CD14-positive monocyte (primary cell): Measurements from ENCODE around the gene C5AR2. TPM values are rescaled to one million over a fixed set of nuclear protein-coding genes. Genes with fewer than 3 reads are reported as not detected.
"Not testable (repeated sequence)": the region's sequence is repeated elsewhere in the genome, so short reads cannot be mapped to it uniquely, and the experiment has no call there.

ENCODE experiments used
- DNase-seq, 3 donors: peaks; one replicate each; pipeline ENCODE4 v3.0.0-alpha.2; 2011 to 2022
- H2AFZ ChIP-seq: 2 replicates; pipeline ENCODE4 v1.6.0; 2012; ENCODE audit warnings: mild to moderate bottlenecking, low read depth, low read length, inconsistent platforms; ENCODE audit not compliant: insufficient read depth, poor library complexity, severe bottlenecking
- H3K27ac ChIP-seq, 2 donors: 1 replicate in 1 of 2; 2 replicates in 1 of 2; pipeline ENCODE4 v1.5.1; 2012 to 2013; ENCODE audit warnings: low read length in 2 of 2, control low read depth in 1 of 2, inconsistent platforms in 1 of 2, low read depth in 1 of 2, mild to moderate bottlenecking in 1 of 2
- H3K27me3 ChIP-seq, 2 donors: one replicate each; pipeline versions ENCODE4 v1.6.0 to v1.6.1; 2011 to 2013; ENCODE audit warnings: low read length in 2 of 2; ENCODE audit not compliant: control insufficient read depth in 2 of 2, insufficient read depth in 2 of 2
- H3K36me3 ChIP-seq, 2 donors: replicated peaks in 1 of 2; 1 replicate in 1 of 2; 2 replicates in 1 of 2; pipeline versions ENCODE4 v1.5.1 to v1.6.1; 2012 to 2013; ENCODE audit warnings: low read length in 2 of 2, control low read depth in 1 of 2, inconsistent platforms in 1 of 2, mild to moderate bottlenecking in 1 of 2; ENCODE audit not compliant: insufficient read depth in 2 of 2, control insufficient read depth in 1 of 2
- H3K4me1 ChIP-seq, 2 donors: 1 replicate in 1 of 2; 2 replicates in 1 of 2; pipeline versions ENCODE4 v1.5.1 to v1.6.1; 2012 to 2013; ENCODE audit warnings: low read length in 2 of 2, control low read depth in 1 of 2, inconsistent platforms in 1 of 2, mild to moderate bottlenecking in 1 of 2, moderate library complexity in 1 of 2; ENCODE audit not compliant: insufficient read depth in 2 of 2, control insufficient read depth in 1 of 2
- H3K4me2 ChIP-seq: replicated peaks from 2 replicates; pipeline ENCODE3; 2012; ENCODE audit warnings: low read length, moderate library complexity, mild to moderate bottlenecking; ENCODE audit not compliant: poor library complexity, severe bottlenecking; ENCODE audit errors: extremely low read depth
- H3K4me3 ChIP-seq, 3 experiments: fragments of 200-600 bp in 1 of 3; sonication (generic) in 1 of 3; replicated peaks in 1 of 3; 1 replicate in 2 of 3; 2 replicates in 1 of 3; pipeline ENCODE4 v1.5.1; 2011 to 2013; ENCODE audit warnings: low read length in 3 of 3, mild to moderate bottlenecking in 3 of 3, control low read depth in 2 of 3, low read depth in 2 of 3, inconsistent platforms in 1 of 3, moderate library complexity in 1 of 3
- H3K79me2 ChIP-seq: 2 replicates; pipeline ENCODE4 v1.6.0; 2012; ENCODE audit warnings: mild to moderate bottlenecking, control low read depth, inconsistent platforms, low read length, moderate library complexity; ENCODE audit not compliant: insufficient read depth
- H3K9ac ChIP-seq: 2 replicates; pipeline ENCODE4 v1.6.0; 2017; ENCODE audit warnings: low read length, mild to moderate bottlenecking; ENCODE audit not compliant: insufficient read depth, poor library complexity, severe bottlenecking
- H3K9me3 ChIP-seq, 2 donors: replicated peaks in 1 of 2; 1 replicate in 1 of 2; 2 replicates in 1 of 2; pipeline versions ENCODE4 v1.5.1 to v1.6.1; 2012 to 2013; ENCODE audit warnings: low read length in 2 of 2, control low read depth in 1 of 2; ENCODE audit not compliant: control insufficient read depth in 1 of 2, insufficient read depth in 1 of 2
- H4K20me1 ChIP-seq: 2 replicates; pipeline ENCODE4 v1.6.0; 2012; ENCODE audit warnings: mild to moderate bottlenecking, low read length, control low read depth, moderate library complexity; ENCODE audit not compliant: insufficient read depth
- H3K27ac Mint-ChIP-seq, 7 donors: one replicate each; pipeline ENCODE4 v1.8.0; 2020; ENCODE audit warnings: mild to moderate bottlenecking in 7 of 7, mixed read lengths in 7 of 7, moderate library complexity in 6 of 7, inconsistent platforms in 2 of 7
- H3K27me3 Mint-ChIP-seq, 3 donors: one replicate each; pipeline ENCODE4 v1.8.0; 2021 to 2022; ENCODE audit warnings: low read depth in 3 of 3, mild to moderate bottlenecking in 3 of 3, mixed read lengths in 3 of 3, moderate library complexity in 3 of 3, inconsistent platforms in 1 of 3
- H3K36me3 Mint-ChIP-seq, 2 donors: one replicate each; pipeline ENCODE4 v1.8.0; 2020; ENCODE audit warnings: mixed read lengths in 2 of 2, inconsistent platforms in 1 of 2, mild to moderate bottlenecking in 1 of 2
- H3K4me1 Mint-ChIP-seq: one replicate; pipeline ENCODE4 v1.8.0; 2020; ENCODE audit warnings: mild to moderate bottlenecking, mixed read lengths
- H3K4me3 Mint-ChIP-seq, 2 donors: one replicate each; pipeline ENCODE4 v1.8.0; 2020; ENCODE audit warnings: mild to moderate bottlenecking in 2 of 2, mixed read lengths in 2 of 2, moderate library complexity in 1 of 2
- H3K9me3 Mint-ChIP-seq, 7 donors: one replicate each; pipeline ENCODE4 v1.8.0; 2020 to 2022; ENCODE audit warnings: mixed read lengths in 7 of 7, mild to moderate bottlenecking in 6 of 7, moderate library complexity in 6 of 7, inconsistent platforms in 2 of 7
- WGBS: methylation state at CpG from one replicate; pipeline ENCODE4 v1.1.5; 2013; ENCODE audit warnings: missing lambda C conversion rate; ENCODE audit not compliant: insufficient coverage; 5-methylcytosine and 5-hydroxymethylcytosine counted together
- intact Hi-C, 2 donors: fragments of 100-400 bp; cut with micrococcal nuclease; formaldehyde crosslinking; loops; one replicate each; pipeline versions ENCODE4 v1.15.0 to v1.15.1; 2023
- polyA plus RNA-seq, 3 donors: library from polyadenylated mRNA; depleted of rRNA in 1 of 3; unstranded in 2 of 3; stranded (reverse) in 1 of 3; fragments of 300-500 nt in 2 of 3; fragments of >200 nt in 1 of 3; fragmentation: Illumina TruSeq in 2 of 3; gene quantifications; 1 replicate in 2 of 3; 2 replicates in 1 of 3; pipeline ENCODE4 v1.2.3, GENCODE V29; 2012 to 2021
- TF ChIP-seq, protein P1 (sequence below): fragments of 200-600 bp; IDR thresholded peaks from one replicate; pipeline ENCODE4 v1.8.0; 2022; ENCODE audit warnings: antibody characterized with exemption, mild to moderate bottlenecking

Gene C5AR2
- polyA plus RNA-seq, 3 donors, result 2.4 to 46.9 (median 4.3) TPM

DNA sequence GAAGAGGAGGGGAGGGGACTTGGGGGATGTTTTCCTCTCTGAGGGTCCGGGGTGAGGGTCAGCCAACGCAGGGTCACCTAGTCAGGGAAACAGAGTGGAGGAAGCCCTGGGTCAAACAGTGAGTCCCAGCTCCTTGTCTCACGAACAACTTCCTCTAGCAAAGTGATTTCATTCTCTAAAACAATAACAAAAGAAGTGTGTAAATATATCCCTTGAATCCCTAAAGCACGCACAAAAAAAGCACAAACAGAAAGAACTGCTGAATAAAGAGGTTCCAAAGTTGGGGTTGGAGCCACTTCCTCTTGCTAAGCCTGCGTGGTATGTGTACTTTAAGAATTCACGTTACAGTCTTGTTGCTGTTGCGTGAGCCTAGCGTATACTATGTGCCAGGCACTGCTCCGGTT lies 1.5 kb upstream of the C5AR2 start:
- H3K4me1 ChIP-seq, result peaks cover 48 to 65% of the 10 kb centered on the region in 2 donors
- peak; percentile 71 to 84 (median 72) for DNase-seq
- H4K20me1 ChIP-seq, result no peaks in the 10 kb centered on the region
- H3K4me3 ChIP-seq, result peak overlapping the region in 1 of 3 experiments; percentile 60
- peak overlapping the region; percentile 97 to 98 for H3K27ac ChIP-seq
- H3K27me3 ChIP-seq, result no peaks in the 10 kb centered on the region
- intact Hi-C loops, result loop anchor here in 1 of 2 donors (5.0 kb wide), 1 partner anchor 33 kb away; no protein-coding TSS in a partner anchor
- no peaks in the 10 kb centered on the region for H3K36me3 ChIP-seq
- H2AFZ ChIP-seq, result peak overlapping the region; percentile 68
- Mint-ChIP-seq H3K4me3 (peak overlapping the region; percentile 63 to 76), H3K4me1 (peaks cover 61% of the 10 kb centered on the region), H3K27ac (peak overlapping the region; percentile 94 to 99 (median 96)), H3K9me3 (no peaks in the 10 kb centered on the region), H3K36me3 (peaks cover 4 to 11% of the 10 kb centered on the region in 2 donors), H3K27me3 (peaks cover 2 to 8% (median 3%) of the 10 kb centered on the region in 3 donors)
- H3K79me2 ChIP-seq, result no peaks in the 10 kb centered on the region
- H3K4me2 ChIP-seq, result peak overlapping the region; percentile 69
- peak overlapping the region; percentile 75 for H3K9ac ChIP-seq
- no peaks in the 10 kb centered on the region for H3K9me3 ChIP-seq
- TF ChIP-seq, protein P1, sequence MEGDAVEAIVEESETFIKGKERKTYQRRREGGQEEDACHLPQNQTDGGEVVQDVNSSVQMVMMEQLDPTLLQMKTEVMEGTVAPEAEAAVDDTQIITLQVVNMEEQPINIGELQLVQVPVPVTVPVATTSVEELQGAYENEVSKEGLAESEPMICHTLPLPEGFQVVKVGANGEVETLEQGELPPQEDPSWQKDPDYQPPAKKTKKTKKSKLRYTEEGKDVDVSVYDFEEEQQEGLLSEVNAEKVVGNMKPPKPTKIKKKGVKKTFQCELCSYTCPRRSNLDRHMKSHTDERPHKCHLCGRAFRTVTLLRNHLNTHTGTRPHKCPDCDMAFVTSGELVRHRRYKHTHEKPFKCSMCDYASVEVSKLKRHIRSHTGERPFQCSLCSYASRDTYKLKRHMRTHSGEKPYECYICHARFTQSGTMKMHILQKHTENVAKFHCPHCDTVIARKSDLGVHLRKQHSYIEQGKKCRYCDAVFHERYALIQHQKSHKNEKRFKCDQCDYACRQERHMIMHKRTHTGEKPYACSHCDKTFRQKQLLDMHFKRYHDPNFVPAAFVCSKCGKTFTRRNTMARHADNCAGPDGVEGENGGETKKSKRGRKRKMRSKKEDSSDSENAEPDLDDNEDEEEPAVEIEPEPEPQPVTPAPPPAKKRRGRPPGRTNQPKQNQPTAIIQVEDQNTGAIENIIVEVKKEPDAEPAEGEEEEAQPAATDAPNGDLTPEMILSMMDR, result no peak
- 0% methylated on average over 5 of the region's 9 CpGs for WGBS

DNA sequence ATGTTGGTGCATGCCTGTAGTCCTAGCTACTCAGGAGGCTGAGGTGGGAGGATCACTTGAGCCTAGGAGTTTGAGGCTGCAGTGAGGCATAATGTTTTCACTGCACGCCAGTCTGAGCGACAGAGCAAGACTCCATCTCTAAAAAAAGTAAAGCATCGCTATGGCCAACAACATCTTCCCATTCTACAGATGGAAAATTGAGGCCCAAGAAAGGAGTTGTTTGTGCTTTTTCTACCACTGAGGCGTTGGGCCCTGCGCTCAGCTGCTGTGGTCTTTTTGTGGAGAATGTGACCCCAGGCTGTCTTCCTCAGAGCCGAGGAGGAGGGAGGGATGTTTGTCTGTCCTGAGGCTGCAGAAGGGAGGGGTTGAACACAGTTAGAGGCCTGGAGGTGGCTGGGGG lies 485 bp upstream of the C5AR2 start:
- Histone ChIP-seq H3K4me1 (peaks cover 56 to 71% of the 10 kb centered on the region in 2 donors), H3K79me2 (no peaks in the 10 kb centered on the region), H4K20me1 (no peaks in the 10 kb centered on the region), H3K9me3 (no peaks in the 10 kb centered on the region), H3K4me3 (peak overlapping the region in 1 of 3 experiments; percentile 60), H3K4me2 (peak overlapping the region; percentile 69), H3K36me3 (no peaks in the 10 kb centered on the region), H3K27ac (peak overlapping the region; percentile 97 to 98), H3K9ac (peak overlapping the region; percentile 75), H2AFZ (no peak overlapping the region), H3K27me3 (no peaks in the 10 kb centered on the region)
- H3K36me3 Mint-ChIP-seq, result peaks cover 4 to 11% of the 10 kb centered on the region in 2 donors
- peaks cover 62% of the 10 kb centered on the region for H3K4me1 Mint-ChIP-seq
- H3K4me3 Mint-ChIP-seq, result no peak overlapping the region
- H3K9me3 Mint-ChIP-seq, result no peaks in the 10 kb centered on the region
- WGBS, result 92% methylated on average over 3 of the region's 6 CpGs
- DNase-seq, result no peak
- TF ChIP-seq, protein P1, result no peak
- peaks cover 2 to 8% (median 4%) of the 10 kb centered on the region in 3 donors for H3K27me3 Mint-ChIP-seq
- intact Hi-C loops, result loop anchor here in 1 of 2 donors (5.0 kb wide), 1 partner anchor 34 kb away; no protein-coding TSS in a partner anchor
- peak overlapping the region; percentile 94 to 99 (median 96) for H3K27ac Mint-ChIP-seq

DNA sequence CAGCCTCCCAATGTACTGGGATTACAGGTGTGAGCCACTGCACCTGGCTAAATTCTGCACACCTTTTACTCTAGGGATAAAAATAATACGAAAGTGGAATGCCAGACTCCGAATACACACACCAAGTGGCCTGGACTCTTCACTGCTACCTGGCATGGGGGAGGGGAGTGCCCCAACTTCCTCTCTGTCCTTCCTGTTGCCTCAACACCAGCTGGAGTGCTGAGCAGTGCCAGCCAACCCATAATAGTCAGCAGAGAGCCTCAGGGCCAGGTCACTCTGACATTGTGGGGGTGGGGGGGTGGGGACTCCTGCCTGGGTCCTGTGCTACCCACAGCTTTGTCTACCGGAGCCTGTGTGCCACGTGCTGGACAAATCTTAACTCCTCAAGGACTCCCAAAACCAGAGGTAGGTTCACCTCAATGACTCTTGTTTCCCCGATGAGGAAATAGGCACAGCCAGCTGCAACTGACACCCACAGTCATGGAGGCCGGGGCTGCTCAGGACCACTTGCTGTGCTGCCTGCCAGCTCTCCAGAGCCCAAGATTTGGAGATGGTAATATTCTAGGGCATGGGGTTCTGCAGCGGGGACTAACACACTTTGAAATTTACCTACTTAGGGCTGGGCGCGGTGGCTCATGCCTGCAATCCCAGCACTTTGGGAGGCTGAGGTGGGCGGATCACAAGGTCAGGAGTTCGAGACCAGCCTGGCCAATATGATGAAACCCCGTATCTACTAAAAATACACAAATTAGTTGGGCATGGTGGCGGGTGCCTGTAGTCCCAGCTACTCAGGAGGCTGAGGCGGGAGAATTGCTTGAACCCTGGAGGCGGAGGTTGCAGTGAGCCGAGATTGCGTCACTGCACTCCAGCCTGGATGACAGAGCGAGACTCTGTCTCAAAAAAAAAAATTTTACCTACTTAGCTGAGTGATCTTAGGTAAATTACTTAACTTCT lies 5.1 kb downstream of the C5AR2 start:
- peaks cover 16 to 18% of the 10 kb centered on the region in 2 donors for H3K36me3 ChIP-seq
- H3K4me1 Mint-ChIP-seq, result peaks cover 59% of the 10 kb centered on the region
- H3K4me1 ChIP-seq, result peaks cover 51 to 52% of the 10 kb centered on the region in 2 donors
- H3K27ac ChIP-seq, result peak overlapping the region; percentile 76 to 89
- DNase-seq, result peak; percentile 86 to 90 (median 87)
- peaks cover 0 to 11% (median 0%) of the 10 kb centered on the region in 7 donors for H3K9me3 Mint-ChIP-seq
- H3K9me3 ChIP-seq, H4K20me1 ChIP-seq, H3K27me3 Mint-ChIP-seq, H3K79me2 ChIP-seq, H2AFZ ChIP-seq, intact Hi-C loops, H3K27me3 ChIP-seq: not testable (repeated sequence)
- WGBS, result 0% methylated on average over 3 of the region's 18 CpGs
- H3K4me3 ChIP-seq, result peak overlapping the region; percentile 47 to 74 (median 57)
- H3K36me3 Mint-ChIP-seq, result peaks cover 26 to 33% of the 10 kb centered on the region in 2 donors
- H3K4me2 ChIP-seq, result peak overlapping the region; percentile 68
- peak overlapping the region; percentile 92 to 100 (median 97) for H3K27ac Mint-ChIP-seq
- peak overlapping the region; percentile 84 to 90 for H3K4me3 Mint-ChIP-seq
- peak overlapping the region; percentile 61 for H3K9ac ChIP-seq
